BJ (cell line): ENCODE results near the gene VAMP5. TPM values are rescaled to one million over a fixed set of nuclear protein-coding genes. Genes with fewer than 3 reads are reported as not detected.
A peak's percentile ranks its signal among the peaks of the same experiment; 100 is the strongest.
"Not testable (repeated sequence)": the region's sequence is repeated elsewhere in the genome, so short reads cannot be mapped to it uniquely, and the experiment has no call there.

ENCODE experiments used
- CTCF ChIA-PET: fragments of 350-600 bp; formaldehyde crosslinking; extraction: SDS; loops from one replicate; lab custom pipeline; 2021; ENCODE audit warnings: antibody characterized with exemption, inconsistent platforms; lab: Yijun Ruan, JAX
- POLR2A ChIA-PET: fragments of 300-600 bp; sonication (Branson Sonifier 250); formaldehyde crosslinking; extraction: SDS; loops from one replicate; lab custom pipeline; 2021; ENCODE audit warnings: antibody characterized with exemption; lab: Charles Lee
- DNase-seq: peaks from one replicate; pipeline ENCODE4 v3.0.0-alpha.2; 2011; ENCODE audit warnings: low read depth
- H3K27me3 ChIP-seq: 2 replicates; pipeline ENCODE4 v1.6.0; 2011; ENCODE audit warnings: low read length; ENCODE audit not compliant: control insufficient read depth, insufficient read depth
- H3K36me3 ChIP-seq: 2 replicates; pipeline ENCODE4 v1.5.1; 2011; ENCODE audit warnings: low read length; ENCODE audit not compliant: control insufficient read depth, insufficient read depth
- H3K4me3 ChIP-seq: 2 replicates; pipeline ENCODE4 v1.5.1; 2011; ENCODE audit warnings: low read depth, mild to moderate bottlenecking, control low read depth, low read length
- polyA plus RNA-seq: library from polyadenylated mRNA; depleted of rRNA; stranded (reverse); fragments of >200 nt; gene quantifications from 2 replicates; pipeline ENCODE4 v1.2.3, GENCODE V29; 2011
- TF ChIP-seq, protein P1 (sequence below): IDR thresholded peaks from 2 replicates; pipeline ENCODE4 v1.5.1; 2011; ENCODE audit warnings: low read depth, mild to moderate bottlenecking, control low read depth, inconsistent platforms, low read length, moderate library complexity; ENCODE audit not compliant: insufficient read depth

VAMP5 gene
- polyA plus RNA-seq, 1 experiment, result 161 TPM

DNA sequence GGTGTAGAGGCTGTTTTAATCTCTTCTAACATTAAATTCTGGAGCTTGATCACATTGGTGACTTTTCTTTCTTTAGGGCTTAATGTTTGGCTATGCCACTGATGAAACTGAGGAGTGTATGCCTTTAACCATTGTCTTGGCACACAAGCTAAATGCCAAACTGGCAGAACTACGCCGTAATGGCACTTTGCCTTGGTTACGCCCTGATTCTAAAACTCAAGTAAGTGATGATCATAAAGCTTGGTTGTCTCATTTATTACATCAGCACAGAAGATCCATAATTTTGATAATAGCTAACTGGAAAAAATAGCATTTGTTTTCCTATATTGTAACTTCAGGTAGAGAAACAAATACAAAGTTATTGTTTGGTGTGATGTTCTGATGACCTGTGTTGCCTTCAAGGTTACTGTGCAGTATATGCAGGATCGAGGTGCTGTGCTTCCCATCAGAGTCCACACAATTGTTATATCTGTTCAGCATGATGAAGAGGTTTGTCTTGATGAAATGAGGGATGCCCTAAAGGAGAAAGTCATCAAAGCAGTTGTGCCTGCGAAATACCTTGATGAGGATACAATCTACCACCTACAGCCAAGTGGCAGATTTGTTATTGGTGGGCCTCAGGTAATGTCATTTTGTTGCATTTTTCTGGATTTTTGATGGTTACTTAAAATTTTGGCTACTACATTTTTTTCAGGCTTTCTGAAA lies 42.3 kb upstream of the VAMP5 start:
- Histone ChIP-seq H3K27me3 (no peaks in the 10 kb centered on the region), H3K36me3 (peaks cover 12% of the 10 kb centered on the region), H3K4me3 (peak overlapping the region; percentile 98)
- ChIA-PET POLR2A (no interaction called here), CTCF (interaction anchor here (0.8 to 19.5 kb wide), 4 partner anchors 9 to 115 kb away, joined by 3 to 460 read pairs (median 40); partner anchors contain the start of gene SH2D6)
- no peak for DNase-seq
- TF ChIP-seq, protein P1, sequence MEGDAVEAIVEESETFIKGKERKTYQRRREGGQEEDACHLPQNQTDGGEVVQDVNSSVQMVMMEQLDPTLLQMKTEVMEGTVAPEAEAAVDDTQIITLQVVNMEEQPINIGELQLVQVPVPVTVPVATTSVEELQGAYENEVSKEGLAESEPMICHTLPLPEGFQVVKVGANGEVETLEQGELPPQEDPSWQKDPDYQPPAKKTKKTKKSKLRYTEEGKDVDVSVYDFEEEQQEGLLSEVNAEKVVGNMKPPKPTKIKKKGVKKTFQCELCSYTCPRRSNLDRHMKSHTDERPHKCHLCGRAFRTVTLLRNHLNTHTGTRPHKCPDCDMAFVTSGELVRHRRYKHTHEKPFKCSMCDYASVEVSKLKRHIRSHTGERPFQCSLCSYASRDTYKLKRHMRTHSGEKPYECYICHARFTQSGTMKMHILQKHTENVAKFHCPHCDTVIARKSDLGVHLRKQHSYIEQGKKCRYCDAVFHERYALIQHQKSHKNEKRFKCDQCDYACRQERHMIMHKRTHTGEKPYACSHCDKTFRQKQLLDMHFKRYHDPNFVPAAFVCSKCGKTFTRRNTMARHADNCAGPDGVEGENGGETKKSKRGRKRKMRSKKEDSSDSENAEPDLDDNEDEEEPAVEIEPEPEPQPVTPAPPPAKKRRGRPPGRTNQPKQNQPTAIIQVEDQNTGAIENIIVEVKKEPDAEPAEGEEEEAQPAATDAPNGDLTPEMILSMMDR, result no peak

GRCh38 chr2:85542777-85543176 lies 41.5 kb upstream of the VAMP5 start:
- H3K27me3 ChIP-seq, result no peaks in the 10 kb centered on the region
- H3K4me3 ChIP-seq, result no peak overlapping the region
- no peak for DNase-seq
- ChIA-PET POLR2A (no interaction called here), CTCF (interaction anchor here (7.8 to 19.5 kb wide), 2 partner anchors 8 to 116 kb away, joined by 77 to 460 read pairs; partner anchors contain the start of gene SH2D6)
- TF ChIP-seq, protein P1, result no peak
- peaks cover 12% of the 10 kb centered on the region for H3K36me3 ChIP-seq

DNA sequence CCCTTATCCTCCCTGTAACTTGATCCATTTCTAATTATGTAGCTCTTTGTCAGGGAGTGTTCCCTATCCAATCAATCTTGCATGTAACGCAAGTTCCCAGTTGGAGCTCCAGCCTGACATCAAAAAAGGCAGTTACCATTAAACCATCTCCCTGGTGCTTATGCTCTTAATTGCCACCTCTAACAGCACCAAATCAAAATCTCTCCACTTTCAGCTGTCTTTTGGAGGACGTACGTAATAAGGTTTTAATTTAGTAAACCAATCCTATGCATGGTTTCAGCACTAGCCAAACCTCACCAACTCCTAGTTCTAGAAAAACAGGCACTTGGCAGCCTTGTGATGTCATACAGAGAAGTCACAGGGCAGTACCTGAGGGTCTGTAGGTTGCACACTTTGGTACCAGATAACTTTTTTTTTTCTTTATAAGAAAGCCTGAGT lies 40.0 kb upstream of the VAMP5 start:
- not testable (repeated sequence) for DNase-seq, H3K4me3 ChIP-seq, H3K27me3 ChIP-seq
- H3K36me3 ChIP-seq, result peaks cover 12% of the 10 kb centered on the region
- POLR2A ChIA-PET, result interaction anchor here (0.7 kb wide), 1 partner anchor 107 kb away, joined by 3 read pairs; no protein-coding TSS in a partner anchor
- CTCF ChIA-PET, result interaction anchor here (1.1 to 19.5 kb wide), 2 partner anchors 118 to 153 kb away, joined by 3 to 460 read pairs; partner anchors contain the start of gene SH2D6

- peaks cover 12% of the 10 kb centered on the region for H3K36me3 ChIP-seq
- H3K4me3 ChIP-seq, H3K27me3 ChIP-seq, DNase-seq: not testable (repeated sequence)
- CTCF ChIA-PET, result interaction anchor here (1.1 to 19.5 kb wide), 2 partner anchors 119 to 154 kb away, joined by 3 to 460 read pairs; partner anchors contain the start of gene SH2D6
- POLR2A ChIA-PET, result interaction anchor here (0.7 kb wide), 1 partner anchor 108 kb away, joined by 3 read pairs; no protein-coding TSS in a partner anchor
Observed at GRCh38 chr2:85544915-85545779, 39.1 kb upstream of the VAMP5 start.

- no peaks in the 10 kb centered on the region for H3K27me3 ChIP-seq
- CTCF ChIA-PET, result interaction anchor here (19.5 kb wide), 1 partner anchor 119 kb away, joined by 460 read pairs; the partner anchor contains the start of gene SH2D6
- no peak overlapping the region for H3K4me3 ChIP-seq
- POLR2A ChIA-PET, result no interaction called here
- no peak for DNase-seq
- TF ChIP-seq, protein P1, result no peak
- H3K36me3 ChIP-seq, result peaks cover 14% of the 10 kb centered on the region
Observed at GRCh38 chr2:85545780-85546240, 38.4 kb upstream of the VAMP5 start.
